ENCODE measurements around the gene DICER1.

DICER1 gene

GRCh38 chr14:95062220-95062619 is 95.1 kb downstream of the DICER1 start:
- no peak for DNase-seq (ENCODE audit: low read depth, low spot score)
- no peak for TF ChIP-seq CTCF (IDR thresholded peaks at IDR 0.05; ENCODE audit: insufficient read depth, low read length, missing control alignments)
- no peak overlapping the region for H3K4me3 ChIP-seq (ENCODE audit: low read depth, low read length)
- POLR2A ChIA-PET: no interaction called here
- CTCF ChIA-PET: no interaction called here

- ChIA-PET POLR2A (no interaction called here), CTCF (no interaction called here)
- TF ChIP-seq CTCF (IDR thresholded peaks at IDR 0.05; ENCODE audit: insufficient read depth, low read length, missing control alignments): no peak
- no peak for DNase-seq (ENCODE audit: low read depth, low spot score)
- H3K4me3 ChIP-seq (ENCODE audit: low read depth, low read length): no peak overlapping the region
Observed at GRCh38 chr14:95061317-95062093, 95.8 kb downstream of the DICER1 start.

GRCh38 chr14:95059126-95059525 is 98.2 kb downstream of the DICER1 start:
- no peak for TF ChIP-seq CTCF (IDR thresholded peaks at IDR 0.05; ENCODE audit: insufficient read depth, low read length, missing control alignments)
- DNase-seq (ENCODE audit: low read depth, low spot score): no peak
- ChIA-PET POLR2A (no interaction called here), CTCF (no interaction called here)
- H3K4me3 ChIP-seq (ENCODE audit: low read depth, low read length): no peak overlapping the region

- TF ChIP-seq CTCF (IDR thresholded peaks at IDR 0.05; ENCODE audit: insufficient read depth, low read length, missing control alignments): no peak
- H3K4me3 ChIP-seq (ENCODE audit: low read depth, low read length): no peak overlapping the region
- ChIA-PET POLR2A (no interaction called here), CTCF (no interaction called here)
- no peak for DNase-seq (ENCODE audit: low read depth, low spot score)
Observed at GRCh38 chr14:95058491-95058890, 98.8 kb downstream of the DICER1 start.

GRCh38 chr14:95057851-95058250 is 99.5 kb downstream of the DICER1 start:
- TF ChIP-seq CTCF (IDR thresholded peaks at IDR 0.05; ENCODE audit: insufficient read depth, low read length, missing control alignments): no peak
- CTCF ChIA-PET: no interaction called here

GRCh38 chr14:95057147-95057546 is 100.2 kb downstream of the DICER1 start:
- TF ChIP-seq CTCF (IDR thresholded peaks at IDR 0.05; ENCODE audit: insufficient read depth, low read length, missing control alignments): no peak
- CTCF ChIA-PET: no interaction called here
- DNase-seq (ENCODE audit: low read depth, low spot score): no peak
- no peak overlapping the region for H3K4me3 ChIP-seq (ENCODE audit: low read depth, low read length)
- POLR2A ChIA-PET: no interaction called here

More at GRCh38 chr14:95057851-95058250, 99.5 kb downstream of the DICER1 start:
- POLR2A ChIA-PET: no interaction called here
- H3K4me3 ChIP-seq (ENCODE audit: low read depth, low read length): no peak overlapping the region
- no peak for DNase-seq (ENCODE audit: low read depth, low spot score)
